GM23338 (cell line): ENCODE measurements around the gene ZBTB24. TPM values are rescaled to one million over a fixed set of nuclear protein-coding genes. Genes with fewer than 3 reads are reported as not detected.

ENCODE experiments used
- ATAC-seq: fragments of 200-7000 bp; cut with Tn5 transposase; 3 replicates; pipeline ENCODE4 v1.9.1; 2020
- DNase-seq: peaks from one replicate; pipeline ENCODE4 v3.0.0-alpha.2; 2015; ENCODE audit warnings: low spot score
- H2AFZ ChIP-seq: fragments of 200-600 bp; sonication (generic); 2 replicates; pipeline ENCODE4 v1.8.0; 2016; ENCODE audit warnings: antibody characterized with exemption, mild to moderate bottlenecking, moderate library complexity
- H3F3A ChIP-seq: fragments of 200-600 bp; sonication (generic); replicated peaks from 2 replicates; pipeline ENCODE4 v1.8.0; 2017; ENCODE audit warnings: antibody characterized with exemption, mixed run types, low read depth
- H3K27ac ChIP-seq: fragments of 200-600 bp; sonication (generic); 2 replicates; pipeline ENCODE4 v1.6.1; 2016; ENCODE audit warnings: low read depth
- H3K27me3 ChIP-seq: fragments of 200-600 bp; sonication (generic); 2 replicates; pipeline ENCODE4 v1.8.0; 2016; ENCODE audit warnings: mild to moderate bottlenecking, mixed run types, moderate library complexity; ENCODE audit not compliant: insufficient read depth
- H3K36me3 ChIP-seq: fragments of 200-600 bp; sonication (generic); 2 replicates; pipeline ENCODE4 v1.8.0; 2016; ENCODE audit warnings: mild to moderate bottlenecking; ENCODE audit not compliant: insufficient read depth
- H3K4me1 ChIP-seq: fragments of 200-600 bp; sonication (generic); 2 replicates; pipeline ENCODE4 v1.8.0; 2016; ENCODE audit warnings: mild to moderate bottlenecking, moderate library complexity; ENCODE audit not compliant: insufficient read depth
- H3K4me2 ChIP-seq: fragments of 200-600 bp; sonication (generic); 2 replicates; pipeline ENCODE4 v1.7.1; 2017; ENCODE audit warnings: mixed run types
- H3K4me3 ChIP-seq: fragments of 200-600 bp; sonication (generic); 2 replicates; pipeline ENCODE4 v1.6.1; 2016; ENCODE audit warnings: mixed run types
- H3K79me2 ChIP-seq: fragments of 200-600 bp; sonication (generic); replicated peaks from 2 replicates; pipeline ENCODE4 v1.8.0; 2017; ENCODE audit warnings: mild to moderate bottlenecking; ENCODE audit not compliant: insufficient read depth
- H3K9me2 ChIP-seq: fragments of 200-600 bp; sonication (generic); 2 replicates; pipeline ENCODE4 v1.8.0; 2017; ENCODE audit not compliant: insufficient read depth
- H4K20me1 ChIP-seq: fragments of 200-600 bp; sonication (generic); replicated peaks from 2 replicates; pipeline ENCODE4 v1.8.0; 2017; ENCODE audit warnings: mild to moderate bottlenecking; ENCODE audit not compliant: insufficient read depth
- H3K27ac Mint-ChIP-seq: 2 replicates; pipeline ENCODE4 v1.8.0; 2020; ENCODE audit warnings: inconsistent platforms, mild to moderate bottlenecking, moderate library complexity, mixed read lengths
- H3K27me3 Mint-ChIP-seq: 3 replicates; pipeline ENCODE4 v1.8.0; 2022; ENCODE audit warnings: low read depth, mild to moderate bottlenecking, moderate library complexity, mixed read lengths, inconsistent platforms; ENCODE audit not compliant: insufficient read depth, poor library complexity
- H3K36me3 Mint-ChIP-seq: 3 replicates; pipeline ENCODE4 v1.8.0; 2021; ENCODE audit warnings: low read depth, mild to moderate bottlenecking, inconsistent platforms, moderate library complexity, mixed read lengths
- H3K4me1 Mint-ChIP-seq: 3 replicates; pipeline ENCODE4 v1.8.0; 2020; ENCODE audit warnings: mild to moderate bottlenecking, inconsistent platforms, mixed read lengths
- H3K4me3 Mint-ChIP-seq: 3 replicates; pipeline ENCODE4 v1.8.0; 2021; ENCODE audit warnings: moderate library complexity, mild to moderate bottlenecking, inconsistent platforms, mixed read lengths
- H3K9me3 Mint-ChIP-seq: 3 replicates; pipeline ENCODE4 v1.8.0; 2020; ENCODE audit warnings: moderate library complexity, mild to moderate bottlenecking, inconsistent platforms, mixed read lengths
- CREB1 ChIP-seq: fragments of 250-450 bp; sonication (Bioruptor Pico); IDR thresholded peaks from 2 replicates; pipeline ENCODE4 v1.5.0; 2020; ENCODE audit warnings: low read depth, mild to moderate bottlenecking, moderate library complexity
- CTCF ChIP-seq, 2 experiments: fragments of 200-600 bp in 1 of 2; sonication (generic) in 1 of 2; conservative IDR thresholded peaks; 2 replicates each; pipeline versions ENCODE4 v1.5.1 to v1.6.1; 2016 to 2017; ENCODE audit warnings: antibody characterized with exemption in 2 of 2, low read depth in 2 of 2, mild to moderate bottlenecking in 2 of 2, moderate library complexity in 1 of 2
- EZH2 ChIP-seq: fragments of 200-600 bp; sonication (generic); IDR thresholded peaks from one replicate; pipeline ENCODE4 v1.8.0; 2017; ENCODE audit warnings: antibody characterized with exemption, mild to moderate bottlenecking, low read depth; ENCODE audit not compliant: unreplicated experiment
- EZH2phosphoT487 ChIP-seq: fragments of 200-600 bp; sonication (generic); IDR thresholded peaks from one replicate; pipeline ENCODE4 v1.8.1; 2018; ENCODE audit warnings: antibody characterized with exemption; ENCODE audit not compliant: unreplicated experiment
- JUNB ChIP-seq: IDR thresholded peaks from one replicate; pipeline ENCODE4 v1.6.1; 2016; ENCODE audit warnings: antibody characterized with exemption; ENCODE audit not compliant: unreplicated experiment
- NANOG ChIP-seq: IDR thresholded peaks from 2 replicates; pipeline ENCODE4 v1.6.1; 2016; ENCODE audit warnings: antibody characterized with exemption, borderline replicate concordance
- POLR2AphosphoS5 ChIP-seq: IDR thresholded peaks from 2 replicates; pipeline ENCODE4 v1.6.1; 2016; ENCODE audit warnings: antibody characterized with exemption, low read depth
- STAT1 ChIP-seq: IDR thresholded peaks from one replicate; pipeline ENCODE4 v1.6.1; 2016; ENCODE audit warnings: antibody characterized with exemption; ENCODE audit not compliant: unreplicated experiment
- ZNF114 ChIP-seq: fragments of 250-450 bp; sonication (Bioruptor Pico); IDR thresholded peaks from 2 replicates; pipeline ENCODE4 v1.5.0; 2020; ENCODE audit warnings: mild to moderate bottlenecking, moderate library complexity
- ZNF331 ChIP-seq: fragments of 250-450 bp; sonication (Bioruptor Pico); IDR thresholded peaks from 2 replicates; pipeline ENCODE4 v1.5.0; 2020; ENCODE audit warnings: low read depth, mild to moderate bottlenecking, moderate library complexity
- polyA plus RNA-seq: library from polyadenylated mRNA; unstranded; fragments of >200 nt; fragmentation: Nextera tagmentation; extraction: Ambion mirVana; gene quantifications from 2 replicates; pipeline ENCODE4 v1.2.1, GENCODE V29; 2016
- total RNA-seq: library from RNA; depleted of rRNA; stranded (reverse); fragments of >200 nt; shearing (Covaris generic); gene quantifications from 2 replicates; pipeline ENCODE4 v1.2.3, GENCODE V29; 2014
- TF ChIP-seq, protein P1 (sequence below): fragments of 250-450 bp; sonication (Bioruptor Pico); IDR thresholded peaks from 2 replicates; pipeline ENCODE4 v1.5.0; 2020; ENCODE audit warnings: mild to moderate bottlenecking, moderate library complexity
- TF ChIP-seq, protein P2 (sequence below): IDR thresholded peaks from one replicate; pipeline ENCODE4 v1.6.1; 2018; ENCODE audit warnings: antibody characterized with exemption; ENCODE audit not compliant: unreplicated experiment
- TF ChIP-seq, protein P3 (sequence below): IDR thresholded peaks from 2 replicates; pipeline ENCODE4 v1.6.1; 2016; ENCODE audit warnings: antibody characterized with exemption

ZBTB24 gene
- total and polyA plus RNA-seq, 2 experiments from 2014 or later, result 7.9 to 22.0 TPM

DNA sequence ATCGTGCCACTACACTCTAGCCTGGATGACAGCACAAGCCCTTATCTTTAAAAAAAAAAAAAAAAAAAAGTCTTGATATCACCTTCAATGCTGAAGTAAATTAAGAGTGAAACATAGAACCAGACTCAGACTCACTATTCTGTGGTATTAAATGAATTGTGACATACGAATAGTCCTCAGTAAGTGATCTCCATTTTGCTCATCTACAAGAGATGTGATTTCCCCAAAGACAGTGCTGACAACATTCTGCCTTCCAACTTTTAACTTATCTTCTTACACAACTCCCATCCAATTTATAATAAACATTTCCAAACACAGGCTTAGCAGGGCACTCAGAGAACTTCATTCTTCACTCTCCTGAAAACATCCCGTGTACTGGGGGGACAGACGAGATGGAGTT lies 8.0 kb downstream of the ZBTB24 start:
- ATAC-seq, result no peak
- Mint-ChIP-seq H3K4me1 (peaks cover 21% of the 10 kb centered on the region), H3K9me3 (no peaks in the 10 kb centered on the region), H3K27me3 (peaks cover 5% of the 10 kb centered on the region), H3K27ac (no peak overlapping the region), H3K36me3 (peaks cover 84% of the 10 kb centered on the region), H3K4me3 (no peak overlapping the region)
- Histone ChIP-seq H3K4me2 (no peak overlapping the region), H4K20me1 (peaks cover 45% of the 10 kb centered on the region), H3K27ac (no peak overlapping the region), H3F3A (no peaks in the 10 kb centered on the region), H3K4me1 (peaks cover 22% of the 10 kb centered on the region), H3K4me3 (no peak overlapping the region), H3K9me2 (no peaks in the 10 kb centered on the region), H3K79me2 (peaks cover 59% of the 10 kb centered on the region), H2AFZ (no peak overlapping the region), H3K36me3 (peaks cover 51% of the 10 kb centered on the region), H3K27me3 (no peaks in the 10 kb centered on the region)
- TF ChIP-seq, protein P1, sequence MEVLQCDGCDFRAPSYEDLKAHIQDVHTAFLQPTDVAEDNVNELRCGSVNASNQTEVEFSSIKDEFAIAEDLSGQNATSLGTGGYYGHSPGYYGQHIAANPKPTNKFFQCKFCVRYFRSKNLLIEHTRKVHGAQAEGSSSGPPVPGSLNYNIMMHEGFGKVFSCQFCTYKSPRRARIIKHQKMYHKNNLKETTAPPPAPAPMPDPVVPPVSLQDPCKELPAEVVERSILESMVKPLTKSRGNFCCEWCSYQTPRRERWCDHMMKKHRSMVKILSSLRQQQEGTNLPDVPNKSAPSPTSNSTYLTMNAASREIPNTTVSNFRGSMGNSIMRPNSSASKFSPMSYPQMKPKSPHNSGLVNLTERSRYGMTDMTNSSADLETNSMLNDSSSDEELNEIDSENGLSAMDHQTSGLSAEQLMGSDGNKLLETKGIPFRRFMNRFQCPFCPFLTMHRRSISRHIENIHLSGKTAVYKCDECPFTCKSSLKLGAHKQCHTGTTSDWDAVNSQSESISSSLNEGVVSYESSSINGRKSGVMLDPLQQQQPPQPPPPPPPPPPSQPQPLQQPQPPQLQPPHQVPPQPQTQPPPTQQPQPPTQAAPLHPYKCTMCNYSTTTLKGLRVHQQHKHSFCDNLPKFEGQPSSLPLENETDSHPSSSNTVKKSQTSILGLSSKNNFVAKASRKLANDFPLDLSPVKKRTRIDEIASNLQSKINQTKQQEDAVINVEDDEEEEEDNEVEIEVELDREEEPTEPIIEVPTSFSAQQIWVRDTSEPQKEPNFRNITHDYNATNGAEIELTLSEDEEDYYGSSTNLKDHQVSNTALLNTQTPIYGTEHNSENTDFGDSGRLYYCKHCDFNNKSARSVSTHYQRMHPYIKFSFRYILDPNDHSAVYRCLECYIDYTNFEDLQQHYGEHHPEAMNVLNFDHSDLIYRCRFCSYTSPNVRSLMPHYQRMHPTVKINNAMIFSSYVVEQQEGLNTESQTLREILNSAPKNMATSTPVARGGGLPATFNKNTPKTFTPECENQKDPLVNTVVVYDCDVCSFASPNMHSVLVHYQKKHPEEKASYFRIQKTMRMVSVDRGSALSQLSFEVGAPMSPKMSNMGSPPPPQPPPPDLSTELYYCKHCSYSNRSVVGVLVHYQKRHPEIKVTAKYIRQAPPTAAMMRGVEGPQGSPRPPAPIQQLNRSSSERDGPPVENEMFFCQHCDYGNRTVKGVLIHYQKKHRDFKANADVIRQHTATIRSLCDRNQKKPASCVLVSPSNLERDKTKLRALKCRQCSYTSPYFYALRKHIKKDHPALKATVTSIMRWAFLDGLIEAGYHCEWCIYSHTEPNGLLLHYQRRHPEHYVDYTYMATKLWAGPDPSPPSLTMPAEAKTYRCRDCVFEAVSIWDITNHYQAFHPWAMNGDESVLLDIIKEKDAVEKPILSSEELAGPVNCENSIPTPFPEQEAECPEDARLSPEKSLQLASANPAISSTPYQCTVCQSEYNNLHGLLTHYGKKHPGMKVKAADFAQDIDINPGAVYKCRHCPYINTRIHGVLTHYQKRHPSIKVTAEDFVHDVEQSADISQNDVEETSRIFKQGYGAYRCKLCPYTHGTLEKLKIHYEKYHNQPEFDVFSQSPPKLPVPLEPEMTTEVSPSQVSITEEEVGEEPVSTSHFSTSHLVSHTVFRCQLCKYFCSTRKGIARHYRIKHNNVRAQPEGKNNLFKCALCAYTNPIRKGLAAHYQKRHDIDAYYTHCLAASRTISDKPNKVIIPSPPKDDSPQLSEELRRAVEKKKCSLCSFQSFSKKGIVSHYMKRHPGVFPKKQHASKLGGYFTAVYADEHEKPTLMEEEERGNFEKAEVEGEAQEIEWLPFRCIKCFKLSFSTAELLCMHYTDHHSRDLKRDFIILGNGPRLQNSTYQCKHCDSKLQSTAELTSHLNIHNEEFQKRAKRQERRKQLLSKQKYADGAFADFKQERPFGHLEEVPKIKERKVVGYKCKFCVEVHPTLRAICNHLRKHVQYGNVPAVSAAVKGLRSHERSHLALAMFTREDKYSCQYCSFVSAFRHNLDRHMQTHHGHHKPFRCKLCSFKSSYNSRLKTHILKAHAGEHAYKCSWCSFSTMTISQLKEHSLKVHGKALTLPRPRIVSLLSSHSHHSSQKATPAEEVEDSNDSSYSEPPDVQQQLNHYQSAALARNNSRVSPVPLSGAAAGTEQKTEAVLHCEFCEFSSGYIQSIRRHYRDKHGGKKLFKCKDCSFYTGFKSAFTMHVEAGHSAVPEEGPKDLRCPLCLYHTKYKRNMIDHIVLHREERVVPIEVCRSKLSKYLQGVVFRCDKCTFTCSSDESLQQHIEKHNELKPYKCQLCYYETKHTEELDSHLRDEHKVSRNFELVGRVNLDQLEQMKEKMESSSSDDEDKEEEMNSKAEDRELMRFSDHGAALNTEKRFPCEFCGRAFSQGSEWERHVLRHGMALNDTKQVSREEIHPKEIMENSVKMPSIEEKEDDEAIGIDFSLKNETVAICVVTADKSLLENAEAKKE, result no peak
- TF ChIP-seq JUNB, result no peak
- TF ChIP-seq EZH2phosphoT487, result no peak
- TF ChIP-seq EZH2, result no peak
- TF ChIP-seq CTCF (conservative IDR thresholded peaks at IDR 0.05; ENCODE audit: low read depth in 2 of 2), result no peak
- no peak for TF ChIP-seq CREB1
- TF ChIP-seq NANOG, result no peak
- TF ChIP-seq, protein P2, sequence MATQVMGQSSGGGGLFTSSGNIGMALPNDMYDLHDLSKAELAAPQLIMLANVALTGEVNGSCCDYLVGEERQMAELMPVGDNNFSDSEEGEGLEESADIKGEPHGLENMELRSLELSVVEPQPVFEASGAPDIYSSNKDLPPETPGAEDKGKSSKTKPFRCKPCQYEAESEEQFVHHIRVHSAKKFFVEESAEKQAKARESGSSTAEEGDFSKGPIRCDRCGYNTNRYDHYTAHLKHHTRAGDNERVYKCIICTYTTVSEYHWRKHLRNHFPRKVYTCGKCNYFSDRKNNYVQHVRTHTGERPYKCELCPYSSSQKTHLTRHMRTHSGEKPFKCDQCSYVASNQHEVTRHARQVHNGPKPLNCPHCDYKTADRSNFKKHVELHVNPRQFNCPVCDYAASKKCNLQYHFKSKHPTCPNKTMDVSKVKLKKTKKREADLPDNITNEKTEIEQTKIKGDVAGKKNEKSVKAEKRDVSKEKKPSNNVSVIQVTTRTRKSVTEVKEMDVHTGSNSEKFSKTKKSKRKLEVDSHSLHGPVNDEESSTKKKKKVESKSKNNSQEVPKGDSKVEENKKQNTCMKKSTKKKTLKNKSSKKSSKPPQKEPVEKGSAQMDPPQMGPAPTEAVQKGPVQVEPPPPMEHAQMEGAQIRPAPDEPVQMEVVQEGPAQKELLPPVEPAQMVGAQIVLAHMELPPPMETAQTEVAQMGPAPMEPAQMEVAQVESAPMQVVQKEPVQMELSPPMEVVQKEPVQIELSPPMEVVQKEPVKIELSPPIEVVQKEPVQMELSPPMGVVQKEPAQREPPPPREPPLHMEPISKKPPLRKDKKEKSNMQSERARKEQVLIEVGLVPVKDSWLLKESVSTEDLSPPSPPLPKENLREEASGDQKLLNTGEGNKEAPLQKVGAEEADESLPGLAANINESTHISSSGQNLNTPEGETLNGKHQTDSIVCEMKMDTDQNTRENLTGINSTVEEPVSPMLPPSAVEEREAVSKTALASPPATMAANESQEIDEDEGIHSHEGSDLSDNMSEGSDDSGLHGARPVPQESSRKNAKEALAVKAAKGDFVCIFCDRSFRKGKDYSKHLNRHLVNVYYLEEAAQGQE, result no peak
- no peak for TF ChIP-seq STAT1
- TF ChIP-seq POLR2AphosphoS5, result no peak
- TF ChIP-seq ZNF114, result no peak
- no peak for TF ChIP-seq ZNF331 (CRISPR knock-in tag)
- TF ChIP-seq, protein P3, sequence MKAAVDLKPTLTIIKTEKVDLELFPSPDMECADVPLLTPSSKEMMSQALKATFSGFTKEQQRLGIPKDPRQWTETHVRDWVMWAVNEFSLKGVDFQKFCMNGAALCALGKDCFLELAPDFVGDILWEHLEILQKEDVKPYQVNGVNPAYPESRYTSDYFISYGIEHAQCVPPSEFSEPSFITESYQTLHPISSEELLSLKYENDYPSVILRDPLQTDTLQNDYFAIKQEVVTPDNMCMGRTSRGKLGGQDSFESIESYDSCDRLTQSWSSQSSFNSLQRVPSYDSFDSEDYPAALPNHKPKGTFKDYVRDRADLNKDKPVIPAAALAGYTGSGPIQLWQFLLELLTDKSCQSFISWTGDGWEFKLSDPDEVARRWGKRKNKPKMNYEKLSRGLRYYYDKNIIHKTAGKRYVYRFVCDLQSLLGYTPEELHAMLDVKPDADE, result no peak
- no peak for DNase-seq
